WI38 (cell line): ENCODE measurements around the gene NMB.

Experiments
- H3K4me3 ChIP-seq: 2 replicates; pipeline ENCODE4 v1.5.1; 2011; ENCODE audit warnings: low read depth, mild to moderate bottlenecking, control low read depth, low read length
- CTCF ChIP-seq: IDR thresholded peaks from 2 replicates; pipeline ENCODE4 v1.5.1; 2012; ENCODE audit warnings: low read depth, mild to moderate bottlenecking, control low read depth, low read length

The NMB gene

DNA sequence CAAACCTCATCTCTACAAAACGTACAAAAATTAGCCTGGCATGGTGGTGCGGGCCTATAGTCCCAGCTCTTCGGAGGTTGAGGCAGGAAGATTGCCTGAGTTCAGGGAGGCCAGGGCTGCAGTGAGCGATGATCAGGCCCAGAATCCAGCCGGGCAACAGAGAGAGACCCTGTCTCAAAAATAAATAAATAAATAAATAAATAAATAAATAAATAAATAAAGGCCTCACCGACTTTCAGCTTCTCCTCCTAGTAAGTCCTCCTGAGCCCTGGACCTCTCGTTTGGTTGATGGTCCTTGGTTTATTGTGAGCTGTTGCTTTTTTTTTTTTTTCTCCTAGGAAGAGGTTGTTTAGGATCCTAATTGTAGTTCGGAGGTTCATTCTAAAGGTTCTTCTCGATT is 29.0 kb downstream of the NMB start:
- TF ChIP-seq CTCF, result no peak
- no peak overlapping the region for H3K4me3 ChIP-seq

DNA sequence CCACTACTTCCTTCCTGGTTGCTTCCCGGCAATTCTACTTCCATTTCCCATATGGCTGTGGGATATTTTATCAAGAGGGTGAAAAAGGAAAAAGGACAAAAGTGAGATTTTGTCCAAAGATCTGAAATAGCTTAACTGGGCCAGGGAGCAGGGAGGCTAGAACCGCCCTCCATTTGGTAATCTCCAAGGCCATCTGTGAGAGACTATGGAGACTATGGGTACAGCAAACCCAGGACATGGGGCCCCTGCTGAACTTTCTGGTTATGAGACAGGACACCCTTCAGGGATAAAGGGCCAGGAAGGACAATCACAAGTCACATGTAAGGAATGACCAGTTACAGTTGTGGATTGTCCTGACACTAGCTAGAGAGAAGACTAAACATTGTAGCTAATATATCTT is 32.9 kb downstream of the NMB start:
- H3K4me3 ChIP-seq, result no peak overlapping the region
- TF ChIP-seq CTCF, result no peak

GRCh38 chr15:84624359-84624758 is 33.6 kb downstream of the NMB start:
- no peak for TF ChIP-seq CTCF

GRCh38 chr15:84621358-84621979 is 36.5 kb downstream of the NMB start:
- no peak overlapping the region for H3K4me3 ChIP-seq
- TF ChIP-seq CTCF, result no peak

More at GRCh38 chr15:84624359-84624758, 33.6 kb downstream of the NMB start:
- no peak overlapping the region for H3K4me3 ChIP-seq

DNA sequence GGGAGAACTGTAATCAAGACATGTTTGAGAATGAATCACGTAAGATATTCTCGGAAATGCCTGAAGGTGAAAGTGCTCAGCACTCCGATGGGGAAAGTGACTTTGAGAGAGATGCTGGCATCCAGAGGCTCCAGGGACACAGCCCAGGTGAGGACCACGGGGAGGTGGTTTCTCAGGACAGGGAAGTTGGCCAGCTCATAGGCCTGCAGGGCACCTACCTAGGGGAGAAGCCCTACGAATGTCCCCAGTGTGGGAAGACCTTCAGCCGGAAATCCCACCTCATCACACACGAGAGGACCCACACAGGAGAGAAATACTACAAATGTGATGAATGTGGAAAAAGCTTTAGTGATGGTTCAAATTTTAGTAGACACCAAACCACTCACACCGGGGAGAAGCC is 37.4 kb downstream of the NMB start:
- no peak for TF ChIP-seq CTCF

GRCh38 chr15:84616235-84616634 is 41.8 kb downstream of the NMB start:
- no peak for TF ChIP-seq CTCF
- no peak overlapping the region for H3K4me3 ChIP-seq

More for the DNA sequence above, 37.4 kb downstream of the NMB start:
- no peak overlapping the region for H3K4me3 ChIP-seq

DNA sequence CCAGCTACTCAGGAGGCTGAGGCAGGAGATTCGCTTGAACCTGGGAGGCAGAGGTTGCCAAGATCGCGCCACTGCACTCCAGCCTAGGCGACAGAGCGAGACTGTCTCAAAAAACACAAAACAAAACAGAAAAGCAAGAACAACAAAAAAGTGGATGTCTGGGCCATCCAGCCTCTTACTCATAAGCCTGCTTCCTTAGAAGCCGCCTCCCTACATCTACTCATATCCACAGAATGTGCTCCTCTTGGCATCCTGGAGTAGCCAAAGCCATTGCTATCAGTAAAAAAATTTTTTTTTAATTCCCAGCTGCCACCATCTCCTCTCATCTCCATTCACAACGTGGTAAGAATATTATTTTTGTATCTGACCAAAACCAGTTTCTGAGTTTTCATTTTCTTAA is 46.4 kb downstream of the NMB start:
- TF ChIP-seq CTCF, result no peak

More for the DNA sequence above, 46.4 kb downstream of the NMB start:
- H3K4me3 ChIP-seq, result no peak overlapping the region
